MG63 (cell line): Measurements from ENCODE around the gene GSC. TPM values are rescaled to one million over a fixed set of nuclear protein-coding genes. Genes with fewer than 3 reads are reported as not detected.
A peak's percentile ranks its signal among the peaks of the same experiment; 100 is the strongest.
"Not testable (repeated sequence)": the region's sequence is repeated elsewhere in the genome, so short reads cannot be mapped to it uniquely, and the experiment has no call there.

ENCODE experiments used
- DNase-seq: peaks from one replicate; pipeline ENCODE4 v3.0.0-alpha.2; 2020
- H3K27me3 ChIP-seq: fragments of 250-450 bp; sonication (Bioruptor Pico); 2 replicates; pipeline ENCODE4 v1.5.1; 2020; ENCODE audit warnings: mild to moderate bottlenecking, moderate library complexity
- H3K36me3 ChIP-seq: fragments of 250-450 bp; sonication (Bioruptor Pico); 2 replicates; pipeline ENCODE4 v1.5.1; 2020; ENCODE audit warnings: mild to moderate bottlenecking, moderate library complexity
- H3K4me3 ChIP-seq: fragments of 250-450 bp; sonication (Bioruptor Pico); 2 replicates; pipeline ENCODE4 v1.5.1; 2020; ENCODE audit warnings: mild to moderate bottlenecking, moderate library complexity
- H3K9me3 ChIP-seq: fragments of 250-450 bp; sonication (Bioruptor Pico); 2 replicates; pipeline ENCODE4 v1.5.1; 2020; ENCODE audit warnings: mild to moderate bottlenecking, moderate library complexity
- total RNA-seq: library from RNA; depleted of rRNA; stranded (reverse); fragments of >200 nt; shearing (Covaris generic); gene quantifications from 2 replicates; pipeline ENCODE4 v1.2.3, GENCODE V29; 2014; ENCODE audit warnings: low replicate concordance; rRNA removed

GSC gene
- 0.26 TPM in 1 of 2 replicates, not detected in the other for total RNA-seq

- DNase-seq, result peak; percentile 57
- H3K4me3 ChIP-seq, result peak within 1 kb of the TSS; percentile 48
- no peaks in the 10 kb centered on the region for H3K9me3 ChIP-seq
- no peaks in the 10 kb centered on the region for H3K27me3 ChIP-seq
- H3K36me3 ChIP-seq, result no peaks in the 10 kb centered on the region
Observed at GRCh38 chr14:94769391-94770250, at the start of gene GSC. Gene GSC, minus strand, starts transcription at chr14:94770113. Its CDS starts 98 bp downstream, at chr14:94770015.

GRCh38 chr14:94819531-94819930 lies 49.6 kb upstream of the GSC start:
- Histone ChIP-seq H3K36me3 (no peaks in the 10 kb centered on the region), H3K27me3 (no peaks in the 10 kb centered on the region), H3K4me3 (no peak overlapping the region), H3K9me3 (no peaks in the 10 kb centered on the region)
- DNase-seq, result no peak

GRCh38 chr14:94816113-94816512 lies 46.2 kb upstream of the GSC start:
- H3K9me3 ChIP-seq, result no peaks in the 10 kb centered on the region
- no peak for DNase-seq
- no peaks in the 10 kb centered on the region for H3K36me3 ChIP-seq
- H3K4me3 ChIP-seq, result no peak overlapping the region
- no peaks in the 10 kb centered on the region for H3K27me3 ChIP-seq

- H3K4me3 ChIP-seq, result no peak overlapping the region
- no peaks in the 10 kb centered on the region for H3K9me3 ChIP-seq
- no peaks in the 10 kb centered on the region for H3K27me3 ChIP-seq
- H3K36me3 ChIP-seq, result no peaks in the 10 kb centered on the region
- DNase-seq, result peak; percentile 55
Observed at GRCh38 chr14:94805680-94806288, 35.9 kb upstream of the GSC start.

- Histone ChIP-seq H3K4me3 (no peak overlapping the region), H3K27me3 (no peaks in the 10 kb centered on the region), H3K9me3 (no peaks in the 10 kb centered on the region), H3K36me3 (no peaks in the 10 kb centered on the region)
- no peak for DNase-seq
Observed at GRCh38 chr14:94801225-94801624, 31.3 kb upstream of the GSC start.

- H3K27me3 ChIP-seq, H3K36me3 ChIP-seq, H3K9me3 ChIP-seq, H3K4me3 ChIP-seq, DNase-seq: not testable (repeated sequence)
Observed at GRCh38 chr14:94800764-94801163, 30.9 kb upstream of the GSC start.

- H3K36me3 ChIP-seq, result no peaks in the 10 kb centered on the region
- no peaks in the 10 kb centered on the region for H3K27me3 ChIP-seq
- H3K9me3 ChIP-seq, result no peaks in the 10 kb centered on the region
- H3K4me3 ChIP-seq, result no peak overlapping the region
- no peak for DNase-seq
Observed at GRCh38 chr14:94797887-94798286, 28.0 kb upstream of the GSC start.

- Histone ChIP-seq H3K9me3 (no peaks in the 10 kb centered on the region), H3K36me3 (no peaks in the 10 kb centered on the region), H3K4me3 (no peak overlapping the region), H3K27me3 (no peaks in the 10 kb centered on the region)
- no peak for DNase-seq
Observed at GRCh38 chr14:94796278-94796677, 26.4 kb upstream of the GSC start.

GRCh38 chr14:94795372-94795771 lies 25.5 kb upstream of the GSC start:
- no peak for DNase-seq
- no peaks in the 10 kb centered on the region for H3K36me3 ChIP-seq
- H3K27me3 ChIP-seq, result no peaks in the 10 kb centered on the region
- no peaks in the 10 kb centered on the region for H3K9me3 ChIP-seq
- H3K4me3 ChIP-seq, result no peak overlapping the region

GRCh38 chr14:94793901-94794300 lies 24.0 kb upstream of the GSC start:
- no peaks in the 10 kb centered on the region for H3K9me3 ChIP-seq
- no peak overlapping the region for H3K4me3 ChIP-seq
- no peak for DNase-seq
- H3K36me3 ChIP-seq, result no peaks in the 10 kb centered on the region
- H3K27me3 ChIP-seq, result no peaks in the 10 kb centered on the region

GRCh38 chr14:94787655-94788054 lies 17.7 kb upstream of the GSC start:
- no peaks in the 10 kb centered on the region for H3K36me3 ChIP-seq
- H3K4me3 ChIP-seq, result no peak overlapping the region
- H3K27me3 ChIP-seq, result no peaks in the 10 kb centered on the region
- H3K9me3 ChIP-seq, result no peaks in the 10 kb centered on the region
- DNase-seq, result no peak

- Histone ChIP-seq H3K9me3 (no peaks in the 10 kb centered on the region), H3K36me3 (no peaks in the 10 kb centered on the region), H3K4me3 (no peak overlapping the region), H3K27me3 (no peaks in the 10 kb centered on the region)
- no peak for DNase-seq
Observed at GRCh38 chr14:94787092-94787491, 17.2 kb upstream of the GSC start.

GRCh38 chr14:94780536-94781399 lies 10.9 kb upstream of the GSC start:
- H3K27me3 ChIP-seq, result no peaks in the 10 kb centered on the region
- DNase-seq, result no peak
- H3K9me3 ChIP-seq, result no peaks in the 10 kb centered on the region
- H3K4me3 ChIP-seq, result no peak overlapping the region
- no peaks in the 10 kb centered on the region for H3K36me3 ChIP-seq

GRCh38 chr14:94779713-94780112 lies 9.8 kb upstream of the GSC start:
- Histone ChIP-seq H3K27me3 (no peaks in the 10 kb centered on the region), H3K9me3 (no peaks in the 10 kb centered on the region)
- DNase-seq, result no peak

GRCh38 chr14:94775871-94776210 lies 5.9 kb upstream of the GSC start:
- no peak for DNase-seq
- H3K27me3 ChIP-seq, result no peaks in the 10 kb centered on the region
- no peaks in the 10 kb centered on the region for H3K9me3 ChIP-seq
- H3K4me3 ChIP-seq, result no peak overlapping the region
- H3K36me3 ChIP-seq, result no peaks in the 10 kb centered on the region

More at GRCh38 chr14:94779713-94780112, 9.8 kb upstream of the GSC start:
- no peaks in the 10 kb centered on the region for H3K36me3 ChIP-seq
- no peak overlapping the region for H3K4me3 ChIP-seq

GRCh38 chr14:94775091-94775870 lies 5.4 kb upstream of the GSC start:
- Histone ChIP-seq H3K27me3 (no peaks in the 10 kb centered on the region), H3K36me3 (no peaks in the 10 kb centered on the region), H3K9me3 (no peaks in the 10 kb centered on the region), H3K4me3 (no peak overlapping the region)
- DNase-seq, result no peak
